Activated gamma-delta T cell (primary cell): ENCODE measurements around the gene CYP2R1.

Experiments used
- DNase-seq: peaks from one replicate; lab custom pipeline; 2025; lab: John Stamatoyannopoulos, UW
- total RNA-seq, 2 donors: gene quantifications; one replicate each; lab custom pipeline; 2026; lab: John Stamatoyannopoulos, UW

The CYP2R1 gene
- 36.0 to 39.1 reads per million in 2 donors for total RNA-seq

- DNase-seq, result peak; percentile 67
These were observed at the start of gene CYP2R1 for GRCh38 chr11:14892036-14892556. Gene CYP2R1, minus strand, starts transcription at chr11:14892231. Its CDS starts 26 bp downstream, at chr11:14892205.

- no peak for DNase-seq
These were observed 46.9 kb upstream of the CYP2R1 start for GRCh38 chr11:14938936-14939335.

- no peak for DNase-seq
These were observed 42.8 kb upstream of the CYP2R1 start for GRCh38 chr11:14934641-14935351.

- DNase-seq, result no peak
These were observed 40.4 kb upstream of the CYP2R1 start for GRCh38 chr11:14932447-14932846.

- DNase-seq, result no peak
These were observed 38.3 kb upstream of the CYP2R1 start for GRCh38 chr11:14930369-14930768.

GRCh38 chr11:14927146-14927545 lies 35.1 kb upstream of the CYP2R1 start:
- no peak for DNase-seq

GRCh38 chr11:14924318-14924717 lies 32.3 kb upstream of the CYP2R1 start:
- DNase-seq, result no peak

GRCh38 chr11:14916403-14916802 lies 24.4 kb upstream of the CYP2R1 start:
- DNase-seq, result no peak

- DNase-seq, result no peak
These were observed 22.5 kb upstream of the CYP2R1 start for GRCh38 chr11:14914536-14914935.

GRCh38 chr11:14908214-14908880 lies 16.3 kb upstream of the CYP2R1 start:
- DNase-seq, result no peak

- peak; percentile 37 for DNase-seq
These were observed 15.6 kb upstream of the CYP2R1 start for GRCh38 chr11:14907411-14908213.

- DNase-seq, result no peak
These were observed 15.0 kb upstream of the CYP2R1 start for GRCh38 chr11:14906993-14907392.

GRCh38 chr11:14906578-14906977 lies 14.5 kb upstream of the CYP2R1 start:
- DNase-seq, result no peak

GRCh38 chr11:14905104-14906033 lies 13.3 kb upstream of the CYP2R1 start:
- peak; percentile 40 for DNase-seq

- peak; percentile 55 for DNase-seq
These were observed 12.7 kb upstream of the CYP2R1 start for GRCh38 chr11:14904745-14905103.

- DNase-seq, result no peak
These were observed 10.8 kb upstream of the CYP2R1 start for GRCh38 chr11:14902650-14903350.

- DNase-seq, result no peak
These were observed 6.9 kb upstream of the CYP2R1 start for GRCh38 chr11:14898906-14899305.

- no peak for DNase-seq
These were observed 6.3 kb upstream of the CYP2R1 start for GRCh38 chr11:14898355-14898754.

- no peak for DNase-seq
These were observed 2.9 kb upstream of the CYP2R1 start for GRCh38 chr11:14894657-14895598.

- no peak for DNase-seq
These were observed 546 bp upstream of the CYP2R1 start for GRCh38 chr11:14892577-14892976.
